Stimulated activated CD4-positive, alpha-beta T cell treated with anti-CD3 and anti-CD28 coated beads, TNF-alpha, amount 100 ng/mL, for 24 hours (primary cell): Measurements from ENCODE around the gene ERRFI1.

Experiments used
- DNase-seq, 3 experiments: peaks; one replicate each; pipeline ENCODE4 v3.0.0-alpha.2; 2020; ENCODE audit warnings: low read depth in 3 of 3

ERRFI1 gene

DNA sequence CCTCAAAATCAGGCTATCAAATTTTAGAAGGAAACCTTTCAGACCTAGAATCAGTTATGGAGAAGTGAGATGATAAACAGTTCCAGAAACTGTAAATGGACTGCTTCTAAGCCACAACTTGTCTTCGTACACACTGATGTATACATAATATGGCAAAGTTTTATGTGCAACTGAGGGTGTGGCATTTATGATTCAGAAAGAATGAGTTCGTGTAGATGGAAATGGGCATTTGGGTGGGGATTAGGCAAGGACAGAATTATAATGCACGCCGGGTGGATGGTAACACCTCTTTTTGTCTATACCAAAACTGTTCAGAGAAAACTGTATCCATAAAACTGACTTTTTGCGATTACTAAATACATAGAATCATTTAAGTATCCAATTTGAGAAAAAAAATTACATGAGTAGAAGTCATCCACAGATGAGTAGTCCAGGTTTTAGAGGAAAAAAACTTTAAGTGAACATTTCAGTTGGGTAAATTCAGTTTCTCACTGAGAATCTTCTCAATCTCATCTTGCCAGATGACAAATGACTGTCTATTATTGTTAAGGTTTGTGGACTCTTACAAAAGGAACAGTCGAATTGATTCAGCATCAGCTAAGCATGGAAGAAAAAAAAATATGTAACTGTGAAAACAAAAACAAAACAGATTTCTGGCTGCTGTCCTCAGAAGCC is 22.5 kb downstream of the ERRFI1 start:
- no peak for DNase-seq

DNA sequence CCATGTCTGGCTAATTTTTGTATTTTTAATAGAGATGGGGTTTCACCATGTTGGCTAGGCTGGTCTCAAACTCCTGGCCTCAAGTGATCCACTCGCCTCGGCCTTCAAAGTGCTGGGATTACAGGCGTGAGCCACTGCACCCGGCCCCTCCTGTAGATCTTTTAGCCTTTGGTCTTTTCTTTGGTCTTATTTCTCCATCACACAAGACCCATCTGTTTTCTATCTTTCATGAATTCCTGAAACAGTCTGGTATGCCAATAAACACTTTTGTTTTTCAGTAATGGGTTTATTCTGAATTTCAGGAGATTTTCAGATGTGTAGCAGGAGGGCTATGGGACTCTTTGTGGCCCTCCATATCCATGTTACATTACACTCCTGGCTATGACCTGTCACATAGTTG is 23.2 kb downstream of the ERRFI1 start:
- no peak for DNase-seq

DNA sequence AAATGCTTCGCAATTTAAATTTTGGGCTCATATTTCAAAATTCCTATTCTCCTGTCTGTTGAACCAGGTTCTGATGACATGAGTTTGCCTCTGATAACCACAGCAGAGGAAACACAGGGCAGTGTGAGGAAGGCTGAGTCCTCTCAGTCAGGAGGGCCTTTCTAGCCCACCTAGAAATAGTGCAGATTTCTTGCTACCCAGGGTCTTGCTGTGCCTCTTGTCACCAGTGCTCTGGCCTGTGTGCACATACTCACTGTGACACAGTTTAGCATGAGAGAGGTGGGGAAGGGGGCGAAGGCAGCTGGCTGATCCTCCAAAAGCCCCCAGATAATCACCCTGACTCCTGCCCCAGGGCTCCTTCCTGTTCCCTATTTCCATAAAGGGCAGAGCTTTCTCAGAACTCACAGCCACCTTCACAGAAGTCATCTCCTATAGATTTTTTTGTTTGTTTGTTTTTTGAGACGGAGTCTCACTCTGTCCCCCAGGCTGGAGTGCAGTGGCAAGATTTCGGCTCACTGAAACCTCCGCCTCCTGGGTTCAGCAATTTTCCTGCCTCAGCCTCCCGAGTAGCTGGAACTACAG is 23.7 kb downstream of the ERRFI1 start:
- no peak for DNase-seq

DNA sequence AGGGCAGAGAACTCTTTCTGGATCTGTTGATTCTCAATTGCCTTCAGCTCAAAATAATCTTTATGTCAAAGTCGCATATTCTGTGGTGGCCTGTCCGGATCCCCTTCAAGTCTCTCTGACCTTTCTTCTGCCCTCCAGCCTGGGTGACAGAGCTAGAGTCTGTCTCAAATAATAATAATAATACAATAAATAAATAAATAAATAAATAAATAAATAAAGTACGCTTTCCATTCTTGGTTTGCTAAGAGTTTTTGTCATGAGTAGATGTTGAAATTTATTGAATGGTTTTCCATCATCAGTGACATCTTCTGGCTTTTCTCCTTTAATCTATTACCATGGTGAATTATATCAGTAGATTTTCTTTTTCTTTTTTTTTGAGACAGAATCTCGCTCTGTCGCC is 30.7 kb downstream of the ERRFI1 start:
- DNase-seq, result no peak

DNA sequence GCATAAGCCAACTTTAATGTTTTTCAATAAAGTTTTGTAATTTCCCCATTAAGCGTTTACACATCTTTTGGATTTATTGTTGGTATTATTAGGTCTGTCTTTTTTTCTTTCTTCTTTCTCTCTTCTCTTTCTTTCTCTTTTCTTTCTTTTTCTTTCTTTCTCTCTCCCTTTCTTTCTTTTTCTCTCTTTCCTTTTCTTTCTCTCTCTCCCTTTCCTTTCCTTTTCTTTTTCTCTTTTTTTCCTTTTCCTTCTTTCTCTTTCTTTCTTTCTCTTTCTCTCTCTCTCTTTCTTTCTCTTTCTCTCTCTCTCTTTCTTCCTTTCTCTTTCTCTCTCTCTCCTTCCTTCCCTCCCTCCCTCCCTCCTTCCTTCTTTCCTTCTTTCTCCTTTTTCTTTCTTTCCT is 31.3 kb downstream of the ERRFI1 start:
- no peak for DNase-seq

DNA sequence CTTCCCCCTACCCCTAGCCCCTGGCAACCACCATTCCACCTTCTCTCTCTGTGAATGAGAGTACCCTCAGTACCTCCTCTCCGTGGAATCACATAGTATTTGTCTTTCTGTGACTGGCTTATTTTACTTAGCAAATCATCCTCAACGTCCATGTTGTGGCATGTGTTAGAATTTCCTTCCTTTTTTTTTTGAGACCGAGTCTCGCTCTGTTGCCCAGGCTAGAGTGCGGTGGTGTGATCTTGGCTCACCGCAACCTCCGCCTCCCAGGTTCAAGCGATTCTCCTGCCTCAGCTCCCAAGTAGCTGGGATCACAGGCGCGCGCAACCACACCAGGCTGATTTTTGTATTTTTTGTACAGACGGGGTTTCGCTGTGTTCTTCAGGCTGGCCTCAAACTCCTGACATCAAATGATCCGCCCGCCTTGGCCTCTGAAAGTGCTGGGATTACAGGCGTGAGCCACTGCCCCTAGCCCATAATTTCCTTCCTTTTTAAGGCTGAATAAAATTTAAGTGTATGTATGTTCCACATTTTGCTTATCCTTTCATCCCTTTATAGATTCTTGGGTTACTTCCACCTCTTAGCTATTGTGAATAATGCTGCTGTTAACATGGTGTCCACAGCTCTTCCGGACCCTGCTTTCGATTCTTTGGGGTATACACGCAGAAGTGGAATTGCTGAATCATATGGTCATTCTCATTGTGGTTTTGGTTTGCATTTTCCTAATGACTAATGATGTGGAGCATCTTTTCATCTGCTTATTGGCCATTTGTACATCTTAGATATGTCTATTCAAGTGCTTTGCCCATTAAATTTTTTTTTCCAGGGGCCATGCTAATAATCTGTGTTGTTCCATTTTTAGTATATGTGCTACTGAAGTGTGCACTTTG is 32.3 kb downstream of the ERRFI1 start:
- no peak for DNase-seq

DNA sequence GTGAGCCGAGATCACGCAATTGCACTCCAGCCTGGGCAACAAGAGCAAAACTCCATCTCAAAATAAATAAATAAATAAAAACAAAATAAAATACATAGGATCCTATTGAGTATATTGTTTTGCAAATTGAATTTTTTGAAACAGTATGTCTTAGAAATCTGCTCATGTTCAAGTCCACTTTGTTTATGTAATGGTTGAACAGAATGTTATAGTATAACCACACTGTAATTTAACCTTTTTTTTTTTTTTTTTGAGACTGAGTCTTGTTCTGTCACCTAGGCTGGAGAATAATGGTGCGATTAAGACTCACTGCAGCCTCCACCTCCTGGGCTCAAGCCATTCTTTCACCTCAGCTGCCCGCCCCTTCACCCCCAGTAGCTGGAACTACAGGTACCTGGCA is 33.2 kb downstream of the ERRFI1 start:
- no peak for DNase-seq

DNA sequence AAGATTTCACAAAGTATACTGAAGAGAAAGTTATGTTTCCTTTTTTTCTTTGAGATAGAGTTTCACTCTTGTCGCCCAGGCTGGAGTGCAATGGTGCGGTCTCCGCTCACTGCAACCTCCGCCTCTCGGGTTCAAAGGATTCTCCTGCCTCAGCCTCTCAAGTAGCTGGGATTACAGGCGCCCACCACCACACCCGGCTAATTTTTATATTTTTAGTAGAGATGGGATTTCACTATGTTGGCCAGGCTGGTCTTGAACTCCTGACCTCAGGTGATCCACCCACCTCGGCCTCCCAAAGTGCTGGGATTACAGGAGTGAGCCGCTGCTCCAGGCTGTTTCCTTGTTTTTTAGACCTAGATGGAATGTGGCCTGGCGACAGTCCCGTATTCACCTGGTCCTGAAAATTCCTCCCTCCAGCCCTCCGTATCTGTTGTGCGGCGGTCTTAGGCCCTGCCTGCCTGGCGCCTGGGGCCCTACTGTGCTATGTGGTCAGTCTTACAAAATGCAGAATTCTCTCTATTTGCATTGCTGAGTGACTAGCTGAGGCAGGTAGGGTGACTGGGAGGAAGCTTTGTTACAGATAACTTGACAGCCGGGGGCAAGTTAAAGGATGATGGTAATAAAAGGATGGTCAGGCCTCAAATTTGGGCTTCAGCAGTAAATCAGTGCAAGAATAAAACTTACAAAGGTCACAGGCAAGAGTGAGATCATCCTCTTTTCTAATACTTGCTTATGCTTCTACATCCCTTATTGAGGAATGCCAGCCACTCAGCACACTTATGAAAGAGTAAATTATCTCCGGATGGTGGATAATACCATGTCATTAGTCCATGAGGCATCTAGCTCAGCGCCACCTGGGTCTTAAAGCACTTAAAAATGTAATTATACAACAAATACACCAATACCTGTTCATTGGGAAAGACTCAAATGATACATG is 34.3 kb downstream of the ERRFI1 start:
- DNase-seq, result no peak

DNA sequence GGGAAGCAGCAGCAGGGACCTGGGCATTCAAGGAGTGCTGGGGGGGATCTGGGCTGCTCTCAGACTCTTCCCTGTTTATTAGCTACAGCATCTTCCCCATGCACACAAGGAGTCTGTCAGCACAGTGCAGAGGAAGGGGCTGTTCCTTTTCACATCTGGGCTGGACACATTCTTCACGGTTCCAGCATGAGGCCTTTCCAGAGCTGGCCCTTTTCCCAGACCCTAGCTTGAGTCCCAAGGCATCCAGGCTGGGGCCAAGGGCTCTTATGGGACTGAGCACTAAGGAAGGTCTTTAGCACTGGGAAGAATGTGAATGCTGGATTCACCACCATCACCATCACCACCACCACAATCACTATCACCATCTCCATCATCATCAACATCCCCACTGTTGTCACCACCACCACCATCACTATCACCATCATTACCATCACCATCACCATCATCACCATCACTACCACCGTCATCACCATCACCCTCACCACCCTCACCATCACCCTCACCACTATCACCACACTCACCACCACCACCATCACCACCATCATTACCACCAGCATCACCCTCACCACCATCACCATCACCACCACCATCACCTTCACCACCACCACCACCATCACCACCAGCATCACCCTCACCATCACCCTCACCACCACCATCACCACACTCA is 36.2 kb downstream of the ERRFI1 start:
- no peak for DNase-seq

DNA sequence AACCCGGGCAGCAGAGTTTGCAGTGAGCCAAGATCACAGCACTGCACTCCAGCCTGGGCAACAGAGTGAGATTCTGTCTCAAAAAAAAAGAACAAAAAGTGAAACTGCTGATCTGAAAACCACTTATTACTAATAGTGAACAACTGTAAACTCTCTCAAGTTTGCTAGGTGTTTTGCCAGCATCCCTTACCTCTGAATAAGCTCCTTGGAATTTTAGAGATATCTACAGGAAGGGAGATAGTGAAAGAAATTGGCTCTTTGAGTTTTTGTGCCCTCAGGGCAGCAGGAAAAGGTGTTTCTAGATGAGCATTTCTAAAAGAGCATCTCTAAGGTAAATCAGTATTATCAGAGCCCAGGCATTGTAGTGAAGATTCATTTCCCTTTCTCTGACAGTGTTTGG is 37.5 kb downstream of the ERRFI1 start:
- DNase-seq, result no peak

DNA sequence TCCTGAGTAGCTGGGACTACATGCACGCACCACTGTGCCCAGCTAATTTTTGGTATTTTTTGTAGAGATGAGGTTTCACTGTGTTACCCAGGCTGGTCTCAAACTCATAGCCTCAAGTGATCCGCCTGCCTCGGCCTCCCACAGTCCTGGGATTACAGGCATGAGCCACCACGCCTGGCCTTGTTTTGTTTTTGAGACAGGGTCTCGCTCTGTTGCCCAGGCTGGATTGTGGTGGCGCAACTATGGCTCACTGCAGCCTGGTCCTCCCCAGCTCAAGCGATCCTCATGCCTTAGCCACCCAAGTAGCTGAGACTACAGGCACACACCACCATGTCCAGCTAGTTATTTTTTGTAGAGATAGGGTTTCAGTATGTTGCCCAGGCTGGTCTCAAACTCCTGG is 38.6 kb downstream of the ERRFI1 start:
- DNase-seq, result no peak

DNA sequence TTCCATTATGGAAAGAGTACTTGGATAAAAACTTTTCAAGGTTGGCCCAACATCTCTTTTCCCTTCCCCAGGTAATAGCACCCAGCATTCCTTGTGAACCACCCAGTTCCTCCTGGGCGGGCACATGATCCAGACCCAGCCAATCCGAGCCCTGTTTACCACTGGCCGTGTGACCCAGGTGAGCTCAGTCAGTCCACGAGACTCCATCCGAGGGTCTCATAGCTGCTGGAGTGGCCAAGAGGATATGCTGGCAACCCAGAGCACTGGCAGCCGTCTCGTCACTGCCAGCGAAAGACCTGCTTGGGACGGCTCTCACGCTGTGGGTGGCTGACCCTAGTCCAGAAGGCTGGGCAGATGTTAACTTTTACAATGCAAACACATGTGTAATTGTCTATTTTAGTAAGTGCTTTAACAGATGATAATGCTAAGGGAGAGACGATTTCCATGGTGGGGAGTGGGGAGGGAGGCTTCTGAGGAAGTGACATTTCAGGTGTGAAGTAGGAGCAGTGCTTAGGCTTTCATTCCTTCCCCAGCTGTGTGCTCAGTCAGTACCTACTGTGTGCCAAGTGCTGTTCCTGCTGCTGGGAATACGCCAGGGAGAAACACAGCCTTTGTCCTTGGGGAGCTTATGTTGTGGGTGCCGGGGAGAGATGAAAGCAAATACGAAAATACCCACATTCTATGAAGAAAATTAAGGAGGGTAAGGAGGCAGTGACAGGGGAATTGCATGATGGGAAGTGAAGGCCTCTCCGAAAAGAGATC is 40.1 kb downstream of the ERRFI1 start:
- no peak for DNase-seq

DNA sequence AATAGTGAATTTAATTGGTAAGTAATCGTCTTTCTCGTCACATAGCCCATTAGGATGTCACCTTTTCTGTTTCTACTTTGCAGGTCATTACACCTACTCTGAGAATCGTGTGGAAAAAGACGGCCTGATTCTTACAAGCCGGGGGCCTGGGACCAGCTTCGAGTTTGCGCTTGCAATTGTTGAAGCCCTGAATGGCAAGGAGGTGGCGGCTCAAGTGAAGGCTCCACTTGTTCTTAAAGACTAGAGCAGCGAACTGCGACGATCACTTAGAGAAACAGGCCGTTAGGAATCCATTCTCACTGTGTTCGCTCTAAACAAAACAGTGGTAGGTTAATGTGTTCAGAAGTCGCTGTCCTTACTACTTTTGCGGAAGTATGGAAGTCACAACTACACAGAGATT is 41.3 kb downstream of the ERRFI1 start:
- no peak for DNase-seq

DNA sequence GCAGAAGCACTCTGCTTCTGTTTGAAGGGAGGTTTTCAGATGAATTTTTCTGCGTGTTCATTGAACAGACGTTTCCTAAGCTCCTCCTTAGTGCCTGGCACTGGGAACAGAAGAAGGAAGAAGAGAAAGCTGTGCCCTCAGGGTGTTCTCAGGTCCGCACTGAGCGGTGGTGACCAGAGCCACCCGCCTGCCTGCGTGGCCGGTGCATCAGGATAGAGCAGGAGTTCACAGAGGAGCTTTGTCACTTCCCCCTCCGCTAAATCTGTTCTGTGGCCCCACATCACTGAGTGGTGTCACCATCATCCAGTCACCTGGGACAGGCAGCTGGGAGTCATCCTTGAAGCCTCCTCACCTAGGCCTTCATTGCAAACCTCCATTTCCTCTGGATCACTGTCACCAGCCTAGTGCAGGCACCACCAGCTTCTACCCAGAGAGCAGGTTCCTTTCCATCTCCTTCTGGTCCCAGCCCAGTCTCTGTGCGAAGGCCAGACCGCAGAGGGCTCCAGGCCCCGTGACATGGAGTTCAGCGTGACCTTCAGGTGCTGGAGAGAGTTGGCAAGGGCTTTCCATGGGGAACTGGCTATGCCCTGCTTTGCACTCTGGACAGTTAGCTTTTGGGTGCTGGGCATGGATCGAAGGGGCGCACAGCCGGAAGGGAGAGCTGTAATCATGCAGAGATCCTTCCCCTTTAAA is 42.9 kb downstream of the ERRFI1 start:
- DNase-seq, result no peak

DNA sequence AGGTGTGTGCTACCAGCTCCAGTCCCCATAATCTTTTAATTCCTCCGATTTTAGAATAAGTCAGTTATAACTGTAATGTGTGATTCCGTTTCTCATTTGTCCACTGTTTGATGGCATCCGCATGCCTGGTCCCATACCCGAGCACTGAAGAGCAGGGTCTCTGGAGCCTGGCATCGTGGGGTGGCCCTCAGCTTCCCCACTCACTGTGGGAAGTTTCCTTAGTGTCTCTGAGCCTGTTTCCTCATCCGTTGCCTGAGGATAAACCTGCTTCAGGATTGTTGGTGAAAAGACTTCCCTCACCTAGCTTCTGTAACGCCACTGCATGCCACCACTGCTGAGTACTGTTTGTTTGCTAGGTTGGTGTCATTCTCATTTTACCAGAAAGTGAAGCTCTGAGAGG is 45.1 kb downstream of the ERRFI1 start:
- DNase-seq, result no peak

DNA sequence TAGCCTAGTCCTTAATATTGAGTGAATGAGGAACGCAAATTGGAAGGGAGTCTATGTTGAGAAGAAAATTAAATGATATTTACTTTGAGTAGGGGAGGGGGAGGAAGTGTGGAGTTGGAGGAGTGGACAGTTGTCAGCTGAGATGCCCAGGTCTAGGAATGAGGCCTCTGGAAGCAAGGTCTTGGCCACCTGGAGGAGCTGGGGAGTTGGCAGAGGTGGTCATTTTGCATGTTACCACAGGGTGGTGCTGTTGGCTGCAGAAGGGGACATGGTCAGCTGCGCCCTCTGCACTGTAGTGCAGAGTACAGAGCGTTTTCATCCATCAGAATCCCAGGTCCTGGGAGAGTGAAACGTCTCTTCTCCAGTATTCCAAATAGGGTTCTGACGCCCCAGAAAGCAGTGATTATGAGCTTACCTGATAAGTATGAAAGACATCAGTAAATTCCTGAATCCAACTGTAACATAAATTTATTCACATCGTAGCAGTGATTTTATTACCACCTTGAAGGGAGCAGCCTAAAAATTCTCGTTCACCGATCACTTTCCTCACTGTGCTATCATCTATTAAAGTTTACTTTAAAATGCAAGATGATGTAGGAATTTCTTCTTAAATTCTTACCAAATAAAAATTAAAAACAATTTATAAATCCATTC is 50.8 kb downstream of the ERRFI1 start:
- peak in 1 of 3 experiments; percentile 18 for DNase-seq

DNA sequence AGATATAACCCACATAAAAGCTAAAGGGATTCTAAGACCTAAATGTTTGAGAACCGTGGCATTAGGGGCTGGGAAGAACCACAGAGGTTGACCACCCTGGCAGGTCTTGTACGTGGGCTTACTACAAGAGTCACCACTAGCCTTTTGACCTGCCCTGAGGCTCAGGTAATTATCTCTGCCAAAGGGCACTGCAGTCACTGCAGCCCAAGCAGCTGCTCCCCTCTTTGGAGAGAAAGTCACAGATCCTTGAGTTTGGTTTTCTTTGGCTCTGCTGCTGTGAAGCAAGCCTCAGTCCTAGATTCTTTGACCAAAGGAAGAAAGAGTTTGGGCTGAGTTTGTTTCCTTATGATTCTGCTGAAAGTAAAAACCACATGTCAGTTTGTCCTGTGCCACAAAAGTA is 53.0 kb downstream of the ERRFI1 start:
- no peak for DNase-seq

DNA sequence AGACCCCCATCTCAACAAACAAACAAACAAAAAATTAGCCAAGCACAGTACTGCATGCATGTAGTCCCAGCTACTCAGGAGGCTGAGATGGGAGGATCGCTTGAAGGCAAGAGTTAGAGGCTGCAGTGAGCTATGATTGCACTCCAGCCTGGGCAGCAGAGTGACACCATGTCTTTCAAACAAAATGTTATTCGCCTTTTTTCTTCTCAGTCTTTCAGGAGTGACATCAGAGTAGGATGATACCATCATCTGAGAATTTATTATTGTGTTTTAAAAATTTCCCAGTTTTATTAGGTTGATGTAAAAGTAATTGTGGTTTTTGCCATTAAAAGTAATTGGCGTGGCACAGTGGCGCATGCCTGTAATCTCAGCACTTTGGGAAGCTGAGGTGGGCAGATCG is 53.8 kb downstream of the ERRFI1 start:
- DNase-seq, result no peak

DNA sequence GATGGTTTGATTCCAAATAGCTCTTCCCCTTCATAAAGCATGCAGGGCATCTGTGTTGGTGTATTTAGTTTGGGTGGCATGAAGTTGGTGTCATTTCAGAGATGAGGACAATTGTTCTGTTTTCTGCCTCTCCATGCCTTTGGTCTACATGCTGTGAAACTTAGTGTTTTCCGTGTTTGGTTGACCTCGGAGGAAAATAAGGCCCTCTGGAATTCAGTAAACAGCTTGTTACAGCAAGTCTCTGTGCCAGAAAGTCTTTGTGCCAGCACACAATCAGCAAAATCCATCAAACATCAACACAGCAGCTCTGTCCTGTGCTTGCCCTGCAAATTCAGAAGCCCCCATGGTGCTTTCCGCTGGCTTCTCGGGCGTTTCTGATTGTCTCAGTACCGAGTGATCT is 55.1 kb downstream of the ERRFI1 start:
- DNase-seq, result no peak
